NCI-H524 (cell line): Measurements from ENCODE around the gene PPP3CB.
"Not testable (repeated sequence)": the region's sequence is repeated elsewhere in the genome, so short reads cannot be mapped to it uniquely, and the experiment has no call there.

Experiments
- DNase-seq, 2 experiments: peaks; one replicate each; lab custom pipeline; 2025; lab: John Stamatoyannopoulos, UW

Gene PPP3CB

DNA sequence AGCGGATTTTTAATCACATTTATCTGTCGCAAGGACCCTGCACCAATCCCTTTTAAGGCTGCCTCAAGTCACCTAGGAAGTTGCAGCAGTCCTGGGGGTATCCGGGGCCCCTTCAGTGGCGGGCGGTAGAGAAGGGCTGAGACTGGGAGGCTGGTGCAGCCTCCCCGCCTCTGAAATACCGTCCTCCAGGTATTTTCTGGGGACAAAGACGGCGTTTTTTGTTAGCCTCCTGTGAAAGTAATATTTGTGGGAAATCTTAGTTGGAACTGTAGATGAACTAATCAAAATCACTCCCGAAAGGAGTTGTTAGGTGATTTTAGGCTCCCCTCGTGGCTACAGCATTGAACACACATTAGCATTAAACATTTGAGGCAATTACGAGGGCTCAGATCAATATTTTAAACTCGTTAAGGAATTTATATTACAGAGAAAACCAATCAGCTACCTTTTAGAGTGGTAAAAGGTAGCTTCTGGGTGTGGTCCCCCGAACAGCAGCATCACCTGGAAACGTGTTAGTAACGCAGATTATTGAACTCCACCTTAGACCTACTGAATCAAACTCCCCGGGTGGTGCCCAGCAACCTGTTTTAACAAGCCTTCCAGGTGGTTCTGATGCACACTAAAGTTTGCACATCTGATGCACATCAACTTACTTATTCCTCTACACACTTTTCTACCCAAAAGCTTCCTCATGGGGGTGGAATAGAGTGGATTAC, 81.4 kb downstream of the PPP3CB start:
- DNase-seq: no peak

DNA sequence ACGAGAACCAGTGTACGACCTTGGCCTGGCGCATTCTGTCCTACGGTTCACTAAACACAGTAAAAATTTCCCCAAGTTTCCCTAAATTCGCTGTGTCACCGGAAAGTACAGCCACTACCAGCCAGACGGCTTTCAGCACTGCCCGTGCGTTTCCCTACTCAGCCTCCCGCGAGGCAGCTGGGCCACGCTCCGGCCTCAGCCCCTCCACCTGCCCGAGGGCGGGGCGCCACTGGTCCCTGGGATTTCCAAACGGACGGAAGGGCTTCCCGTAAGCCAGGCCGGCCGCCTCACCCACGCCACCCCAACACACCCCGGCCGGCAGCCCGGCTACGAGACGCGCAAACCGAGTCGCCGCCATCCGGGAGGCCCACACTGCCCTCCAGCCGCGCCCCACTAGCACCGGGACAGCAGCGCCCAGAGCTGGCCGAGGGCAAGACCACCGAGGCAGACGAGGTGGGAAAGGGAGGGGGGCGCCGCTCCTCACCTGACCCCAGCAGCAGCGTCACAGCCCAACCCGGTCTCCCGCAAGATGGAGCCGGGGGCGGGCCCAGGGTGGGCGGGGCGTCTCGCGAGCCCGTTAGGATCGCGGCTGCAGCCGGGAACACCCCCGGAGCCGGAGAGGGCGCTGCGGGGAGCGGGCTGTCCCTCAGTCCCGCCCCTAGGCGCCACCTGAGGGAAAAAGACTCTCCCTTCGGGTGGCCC, 82.1 kb downstream of the PPP3CB start, which contains the start of gene ANXA7:
TSS of gene ANXA7 (minus strand) at position 531 of the 702 bp plus-strand sequence. CDS start 13,202 bp downstream, outside the sequence.
- DNase-seq: peak; percentile 34 to 70

DNA sequence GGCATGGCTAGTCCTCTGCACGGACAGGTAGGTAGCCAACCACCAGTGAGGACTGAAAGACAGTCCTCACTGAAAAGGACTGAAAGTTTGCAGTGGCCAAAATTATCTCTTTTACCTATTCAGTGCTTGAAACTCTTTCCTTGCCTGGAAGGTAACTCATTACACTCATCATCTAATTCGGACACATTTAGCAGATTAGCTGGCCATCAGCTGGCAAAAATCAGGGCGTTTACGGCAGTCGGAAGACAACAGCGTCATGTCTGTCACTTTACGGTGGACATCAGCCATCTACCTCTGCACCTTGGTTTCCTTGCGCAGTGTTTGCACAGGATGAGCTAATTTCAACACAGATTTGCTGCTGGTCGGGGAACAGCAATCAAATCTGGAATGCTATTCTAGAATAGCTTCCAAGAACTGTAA, 82.7 kb downstream of the PPP3CB start:
- DNase-seq: peak in 1 of 2 experiments; percentile 27

DNA sequence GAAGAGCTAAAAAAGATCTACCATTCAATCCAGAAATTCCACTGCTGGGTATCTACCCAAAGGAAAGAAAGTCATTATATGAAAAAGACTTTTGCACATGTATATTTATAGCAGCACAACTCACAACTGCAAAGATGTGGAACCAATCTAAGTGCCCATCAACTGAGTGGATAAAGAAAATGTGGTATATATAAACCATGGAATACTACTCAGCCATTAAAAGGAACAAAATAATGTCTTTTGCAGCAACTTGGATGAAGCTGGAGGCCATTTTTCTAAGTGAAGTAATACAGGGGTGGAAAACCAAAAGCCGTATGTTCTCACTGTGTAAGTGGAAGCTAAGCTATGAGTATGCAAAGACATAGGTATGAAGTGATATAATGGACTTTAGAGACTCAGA, 84.9 kb downstream of the PPP3CB start:
- no peak for DNase-seq

DNA sequence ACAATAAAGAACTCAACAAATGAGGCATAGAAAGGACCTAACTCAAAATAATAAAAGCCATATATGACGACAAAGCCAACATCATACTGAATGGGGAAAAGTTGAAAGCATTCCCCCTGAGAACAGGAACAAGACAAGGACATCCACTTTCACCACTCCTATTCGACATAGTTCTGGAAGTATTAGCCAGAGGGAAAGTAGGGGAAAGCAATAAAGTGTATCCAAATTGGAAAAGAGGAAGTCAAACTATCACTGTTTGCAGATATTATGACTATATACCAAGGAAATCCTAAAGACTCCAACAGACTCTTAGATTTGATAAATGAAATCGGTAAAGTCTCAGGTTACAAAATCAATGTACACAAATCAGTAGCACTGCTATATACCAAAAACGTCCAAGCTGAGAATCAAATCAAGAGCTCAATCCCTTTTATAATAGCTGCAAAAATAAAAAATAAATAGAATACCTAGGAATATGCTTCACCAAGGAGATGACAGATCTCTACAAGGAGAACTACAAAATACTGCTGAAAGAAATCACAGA, 86.8 kb downstream of the PPP3CB start:
- no peak for DNase-seq

DNA sequence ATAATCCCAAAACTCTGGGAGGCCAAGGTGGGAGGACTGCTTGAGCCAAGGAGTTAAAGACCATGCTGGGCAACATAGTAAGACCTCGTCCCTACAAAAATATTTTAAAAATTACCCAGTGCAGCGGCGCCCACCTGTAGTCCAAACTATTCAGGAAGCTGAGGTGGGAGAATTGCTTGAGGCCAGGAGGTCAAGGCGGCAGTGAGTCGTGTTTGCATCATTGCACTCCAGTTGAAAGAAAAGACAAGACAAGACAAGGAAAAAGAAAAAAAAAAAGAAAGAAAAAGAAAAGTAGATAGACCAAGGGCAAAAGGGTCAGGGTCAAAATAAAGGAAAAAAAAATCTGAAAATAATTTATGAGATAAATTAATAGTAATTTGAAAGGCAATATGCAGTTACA, 87.8 kb downstream of the PPP3CB start:
- no peak for DNase-seq

DNA sequence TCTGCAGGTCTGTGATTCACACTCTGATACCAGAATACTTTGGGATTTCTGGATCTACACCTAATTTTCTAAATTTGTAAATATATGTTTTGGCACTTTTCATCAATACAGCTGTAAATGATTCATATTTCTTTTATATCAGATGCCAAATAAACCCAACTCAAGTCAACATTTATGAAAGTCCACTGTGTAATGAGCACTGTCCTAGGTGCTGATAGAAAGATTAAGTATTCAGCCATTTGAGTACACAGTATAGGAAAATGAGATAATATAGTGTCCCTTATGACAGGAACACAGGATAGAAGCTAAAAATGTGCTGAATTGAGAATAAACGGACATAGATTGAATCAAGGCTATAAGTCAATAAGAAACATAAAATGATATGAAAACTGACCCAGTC, 88.3 kb downstream of the PPP3CB start:
- no peak for DNase-seq

- DNase-seq: no peak
These were observed 89.0 kb downstream of the PPP3CB start for GRCh38 chr10:73406846-73407245.

DNA sequence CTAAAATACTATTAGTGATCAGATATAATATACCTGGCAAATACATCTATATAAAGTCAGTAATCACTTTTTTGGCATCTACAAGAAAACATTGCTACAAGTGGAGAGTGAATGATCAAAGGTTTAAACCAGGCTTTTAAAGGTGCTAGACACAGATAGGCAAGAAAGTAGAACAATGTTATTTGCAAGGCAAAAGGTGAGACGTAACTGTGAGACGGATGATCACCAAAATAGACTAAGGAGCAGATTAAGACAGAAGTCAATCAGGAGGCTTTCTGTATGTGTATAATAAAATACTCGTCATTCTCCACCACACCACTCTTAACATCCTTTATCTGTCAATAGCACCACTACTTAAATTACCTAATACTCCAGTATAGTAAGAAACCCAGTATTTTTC, 90.3 kb downstream of the PPP3CB start:
- no peak for DNase-seq

DNA sequence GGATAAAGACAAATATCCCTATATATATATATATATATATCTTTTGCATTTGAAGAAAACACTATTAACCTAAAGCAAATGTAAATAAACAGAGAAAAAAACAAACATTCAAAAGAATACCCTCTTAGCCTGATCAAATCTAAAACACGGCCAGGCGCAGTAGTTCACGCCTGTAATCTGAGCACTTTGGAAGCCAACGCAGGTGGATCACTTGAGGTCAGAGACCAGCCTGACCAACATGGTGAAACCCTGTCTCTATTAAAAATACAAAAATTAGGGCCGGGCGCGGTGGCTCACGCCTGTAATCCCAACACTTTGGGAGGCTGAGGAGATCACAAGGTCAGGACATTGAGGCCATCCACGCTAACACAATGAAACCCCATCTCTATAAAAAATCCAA, 91.1 kb downstream of the PPP3CB start:
- DNase-seq: no peak

DNA sequence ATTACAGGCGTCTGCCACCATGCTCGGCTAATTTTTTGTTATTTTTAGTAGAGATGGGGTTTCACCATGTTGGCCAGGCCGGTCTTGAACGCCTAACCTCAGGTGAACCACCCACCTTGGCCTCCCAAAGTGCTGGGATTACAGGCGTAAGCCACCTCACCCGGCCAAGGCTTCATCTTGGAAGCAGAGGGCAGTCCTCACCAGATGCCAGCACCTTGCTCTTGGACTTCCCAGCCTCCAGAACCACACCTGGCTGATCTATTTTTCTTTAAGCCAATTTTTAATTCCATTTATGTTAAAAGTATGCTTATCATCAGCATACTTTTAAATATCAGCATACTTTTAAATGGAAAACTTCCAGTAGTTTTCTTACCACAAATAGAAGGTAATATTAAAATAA, 94.2 kb downstream of the PPP3CB start:
- DNase-seq: no peak

- no peak for DNase-seq
These were observed 96.8 kb downstream of the PPP3CB start for GRCh38 chr10:73399063-73399462.

- no peak for DNase-seq
These were observed 97.8 kb downstream of the PPP3CB start for GRCh38 chr10:73398024-73398423.

GRCh38 chr10:73394325-73394724, 101.5 kb downstream of the PPP3CB start:
- not testable (repeated sequence) for DNase-seq

DNA sequence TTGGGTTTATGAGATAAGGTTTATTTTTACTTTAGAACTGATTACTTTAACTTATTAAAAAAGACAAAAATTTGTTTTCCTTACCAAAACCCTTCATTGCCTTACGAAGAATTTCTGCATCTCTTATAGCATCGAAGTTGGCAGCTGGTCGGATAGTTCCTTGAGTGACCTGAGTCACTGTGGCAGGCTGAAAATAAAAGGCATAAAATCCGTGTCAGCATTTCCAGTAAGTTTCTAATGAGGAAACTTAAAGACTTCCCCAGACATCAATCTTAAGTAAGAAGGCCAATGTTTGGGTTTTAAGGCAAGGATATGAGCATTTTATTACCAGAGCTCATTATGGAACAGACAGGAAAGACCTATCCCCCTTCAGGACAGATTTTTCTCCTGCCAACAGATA, 107.6 kb downstream of the PPP3CB start:
- DNase-seq: no peak

GRCh38 chr10:73386583-73386982, 109.2 kb downstream of the PPP3CB start:
- no peak for DNase-seq
